GM21367 (cell line): Measurements from ENCODE around the gene FA2H.
A peak's percentile ranks its signal among the peaks of the same experiment; 100 is the strongest.
"Not testable (repeated sequence)": the region's sequence is repeated elsewhere in the genome, so short reads cannot be mapped to it uniquely, and the experiment has no call there.

Experiments used
- ATAC-seq: cut with Tn5 transposase; IDR thresholded peaks from one replicate; pipeline ENCODE4 v1.9.1; 2021; ENCODE audit not compliant: unreplicated experiment

Gene FA2H

DNA sequence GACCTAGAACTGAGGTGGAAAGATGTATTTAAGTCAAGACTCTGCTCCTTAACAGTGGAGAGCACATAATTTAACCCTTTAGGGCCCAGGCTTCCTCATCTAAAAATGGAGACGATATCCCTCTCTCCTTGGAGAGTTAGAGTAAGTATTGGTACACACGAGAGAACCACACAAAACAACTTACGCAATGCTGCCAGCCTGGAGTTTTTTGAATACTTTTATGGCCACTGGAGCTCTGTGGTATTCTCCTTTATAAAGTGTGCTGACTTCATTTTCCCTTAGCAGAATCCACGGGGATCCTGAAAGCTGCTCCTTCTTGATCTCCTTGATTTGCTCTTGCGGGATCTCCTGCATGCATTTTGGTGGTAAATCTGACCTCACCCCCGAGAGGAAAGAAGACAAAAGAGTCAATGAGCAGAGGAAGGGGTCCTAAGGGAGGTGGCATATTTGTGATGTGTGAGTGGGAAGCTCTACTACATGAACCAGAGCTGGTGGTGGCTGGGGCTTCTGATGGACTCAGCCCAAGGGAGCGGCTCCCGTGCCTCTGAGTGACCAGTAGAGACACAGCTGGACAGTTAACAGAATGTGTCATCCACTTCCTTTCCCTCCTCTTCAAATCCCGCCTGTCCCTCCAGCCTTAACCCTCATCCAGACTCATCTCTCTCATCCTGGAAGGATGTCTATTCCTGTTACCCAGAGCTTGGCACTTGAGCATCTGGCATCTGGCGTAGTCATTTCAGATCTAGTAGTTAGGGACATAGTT is 83.3 kb downstream of the FA2H start:
- ATAC-seq = no peak

DNA sequence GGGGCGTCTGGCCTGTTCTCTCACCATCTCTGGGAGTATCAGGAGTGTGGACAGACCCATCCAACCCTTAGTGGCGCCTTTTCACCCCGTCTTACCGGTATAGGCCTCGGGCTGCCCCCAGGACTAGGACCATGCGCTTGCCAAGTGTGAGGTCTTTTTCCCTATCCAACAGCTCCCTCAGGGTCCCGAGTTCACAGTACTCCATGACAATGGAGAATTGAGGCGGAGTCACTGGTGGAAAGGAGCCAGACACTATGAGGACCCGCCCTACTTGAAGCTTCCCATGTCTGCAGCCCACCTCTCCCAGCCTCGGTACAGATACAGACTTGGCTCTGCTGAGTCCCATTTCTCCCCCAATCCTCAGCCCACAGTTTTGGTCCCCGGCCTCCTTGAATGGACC is 92.1 kb downstream of the FA2H start:
- no peak for ATAC-seq

DNA sequence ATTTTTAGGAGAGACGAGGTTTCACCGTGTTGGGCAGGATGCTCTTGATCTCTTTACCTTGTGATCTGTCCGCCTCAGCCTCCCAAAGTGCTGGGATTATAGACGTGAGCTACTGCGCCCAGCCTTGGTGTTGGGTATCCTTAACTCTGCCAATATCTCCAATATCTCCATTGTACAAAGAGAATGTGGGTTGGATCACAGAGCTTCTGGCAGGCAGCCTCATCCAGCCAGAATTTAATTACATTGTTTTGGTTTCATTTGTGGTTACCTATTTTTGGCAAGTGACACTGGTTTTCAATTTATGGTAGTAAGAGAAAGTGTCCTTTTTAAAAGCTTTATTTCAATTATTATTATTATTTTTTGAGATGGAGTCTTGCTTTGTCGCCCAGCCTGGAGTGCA is 93.9 kb downstream of the FA2H start:
- ATAC-seq = no peak

DNA sequence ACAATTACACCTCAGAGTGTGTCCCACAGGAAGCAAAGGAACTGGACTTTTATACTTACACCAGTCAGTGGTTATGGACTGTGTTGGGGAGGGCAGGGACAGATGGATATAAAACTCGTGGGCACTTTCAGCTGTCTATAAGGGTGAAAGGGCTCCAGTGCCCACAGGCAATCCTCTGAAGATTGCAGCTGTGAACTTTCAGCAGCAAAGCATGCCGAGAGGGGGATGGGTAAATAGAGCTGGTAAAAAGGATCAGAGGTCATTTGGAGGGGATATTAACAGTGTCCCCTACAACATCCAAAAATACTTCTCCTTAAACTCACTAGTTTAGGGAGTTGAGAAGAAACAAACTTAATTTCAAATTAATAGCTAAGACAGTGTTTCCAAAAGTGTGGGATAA is 94.6 kb downstream of the FA2H start:
- no peak for ATAC-seq

DNA sequence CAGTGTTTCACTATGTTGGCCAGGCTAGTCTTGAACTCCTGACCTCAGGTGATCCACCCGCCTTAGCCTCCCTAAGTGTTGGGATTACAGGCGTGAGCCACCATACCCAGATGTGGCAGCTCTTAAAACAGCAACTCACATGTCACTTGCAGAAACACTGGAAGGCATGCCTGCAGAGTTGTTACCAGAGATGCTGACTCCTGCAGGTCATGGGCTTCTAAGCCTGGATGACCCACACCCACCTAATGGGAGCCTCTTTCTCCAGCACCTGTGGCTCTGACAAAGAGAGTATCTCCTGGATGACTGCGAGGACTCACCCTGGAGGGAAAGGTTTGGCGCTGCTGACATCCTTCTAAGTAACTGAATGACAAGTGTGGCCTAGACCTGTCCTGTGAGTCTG is 96.8 kb downstream of the FA2H start:
- ATAC-seq = no peak

DNA sequence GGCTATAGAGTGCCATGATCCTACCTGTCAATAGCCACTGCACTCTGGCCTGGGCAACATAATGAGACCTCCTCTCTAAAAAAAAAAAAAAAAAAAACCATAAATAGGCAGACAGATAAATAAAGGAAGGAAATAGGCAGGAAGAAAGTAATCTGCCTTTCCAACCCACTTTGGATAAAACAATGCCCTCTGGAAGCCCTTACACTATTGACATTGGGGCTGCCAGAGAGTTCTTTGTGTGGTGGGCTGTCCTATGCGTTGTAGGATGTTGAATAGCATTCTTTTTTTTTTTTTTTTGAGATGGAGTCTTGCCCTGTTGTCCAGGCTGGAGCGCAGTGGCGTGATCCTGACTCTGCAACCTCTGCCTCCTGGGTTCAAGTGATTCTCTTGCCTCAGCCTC is 100.7 kb downstream of the FA2H start:
- ATAC-seq = no peak

DNA sequence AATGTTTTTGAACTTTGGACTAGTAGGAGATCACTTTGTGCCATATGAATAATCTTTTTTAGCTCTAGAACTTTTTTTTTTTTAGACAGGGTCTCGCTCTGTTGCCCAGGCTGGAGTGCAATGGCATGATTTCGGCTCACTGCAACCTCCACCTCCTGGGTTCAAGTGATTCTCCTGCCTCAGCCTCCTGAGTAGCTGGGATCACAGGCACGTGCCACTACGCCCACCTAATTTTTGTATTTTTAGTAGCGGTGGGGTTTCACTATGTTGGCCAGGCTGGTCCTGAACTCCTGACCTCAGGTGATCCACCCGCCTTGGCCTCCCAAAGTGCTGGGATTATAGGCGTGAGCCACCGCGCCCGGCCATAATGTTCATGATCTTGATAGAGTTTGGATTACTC is 105.7 kb downstream of the FA2H start:
- ATAC-seq = not testable (repeated sequence)

DNA sequence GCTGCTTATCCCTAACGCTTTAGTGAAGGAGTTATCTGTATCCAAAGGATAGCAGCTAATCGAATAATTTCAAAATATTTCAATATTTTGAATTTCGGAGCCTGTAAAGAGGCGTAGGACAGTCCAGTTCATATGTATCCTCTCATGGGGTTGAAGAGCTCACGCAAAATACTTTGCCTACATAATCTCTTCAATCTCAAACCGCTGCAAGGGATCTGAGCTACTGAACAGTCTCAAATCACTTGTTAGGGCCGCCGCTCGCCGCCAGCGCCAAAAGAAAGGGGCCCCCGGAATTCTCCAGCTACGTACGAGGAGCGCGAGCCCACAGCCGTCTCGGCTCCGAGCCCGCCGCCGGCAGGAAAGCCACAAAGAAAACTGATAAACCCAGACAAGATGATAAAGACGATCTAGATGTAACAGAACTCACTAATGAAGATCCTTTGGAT is 107.3 kb downstream of the FA2H start:
- no peak for ATAC-seq

DNA sequence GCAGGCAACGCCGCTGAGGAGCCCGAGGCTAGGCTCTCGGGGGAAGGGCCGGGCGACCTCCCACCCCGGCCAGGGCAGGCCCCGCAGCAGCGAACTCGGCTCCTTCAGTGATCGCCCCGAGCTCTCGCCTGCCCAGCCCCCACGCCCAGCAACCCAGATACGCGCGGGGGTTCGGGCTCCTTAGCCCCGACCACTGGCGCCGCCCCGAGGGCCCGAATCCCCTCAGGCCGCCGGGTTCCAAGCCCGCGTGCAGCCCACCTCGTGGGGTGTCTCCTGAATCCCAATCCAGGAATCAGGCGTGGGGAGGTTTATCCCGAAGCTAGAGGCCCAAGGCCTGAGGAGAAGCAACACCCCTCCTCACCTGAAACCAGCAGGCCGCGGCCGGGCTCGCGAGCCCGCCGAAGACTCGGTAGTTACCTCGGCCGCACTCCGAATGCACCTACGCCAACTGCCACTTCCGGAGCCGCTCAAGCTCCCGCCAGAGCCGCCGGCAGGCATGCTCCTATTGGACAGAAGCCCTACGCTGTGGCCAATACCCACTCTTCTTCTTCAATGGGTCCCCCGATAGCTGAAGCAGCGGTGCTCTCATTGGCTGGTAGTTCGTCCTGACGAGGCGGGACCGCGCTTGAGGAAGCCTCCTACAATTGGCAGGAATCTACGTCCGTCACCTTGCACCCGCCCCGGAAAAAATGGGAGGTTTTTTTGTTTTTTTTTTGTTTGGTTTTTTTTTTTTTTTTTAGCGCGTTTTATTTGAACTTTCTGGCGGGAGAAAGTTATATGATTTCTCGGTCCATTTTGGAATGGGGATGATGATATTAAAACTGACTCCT is 108.0 kb downstream of the FA2H start, which contains the start of gene RFWD3:
Gene RFWD3 (minus strand): TSS at position 453 of the 830 bp plus-strand sequence. CDS start 5,428 bp downstream, outside the sequence.
- peak; percentile 100 for ATAC-seq

DNA sequence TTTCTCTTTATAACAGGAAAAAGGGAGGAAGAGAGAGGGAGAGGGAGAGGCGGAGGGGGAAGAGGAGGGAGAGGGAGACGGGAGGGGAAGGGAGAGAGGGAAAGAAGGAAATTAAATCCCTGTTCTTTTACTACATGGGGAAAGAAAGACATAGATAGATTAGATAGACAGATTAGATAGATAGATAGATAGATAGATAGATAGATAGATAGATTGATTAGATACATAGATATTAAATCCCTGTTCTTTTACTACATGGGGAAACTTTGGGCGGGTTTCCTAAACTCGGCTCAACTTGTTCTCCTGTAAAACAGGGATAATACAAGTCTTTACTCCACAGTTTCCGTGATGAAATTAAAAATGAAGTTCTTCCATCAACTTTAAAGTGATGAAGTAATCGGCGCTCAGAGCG is 108.6 kb downstream of the FA2H start:
- ATAC-seq = no peak
